GM12872 (cell line): ENCODE results near the gene TBC1D12.

Source experiments
- TF ChIP-seq, protein P1 (sequence below): IDR thresholded peaks from 3 replicates; pipeline ENCODE4 v1.5.1; 2011; ENCODE audit warnings: low read depth, mild to moderate bottlenecking, low read length, moderate library complexity; ENCODE audit not compliant: insufficient read depth

TBC1D12 gene

DNA sequence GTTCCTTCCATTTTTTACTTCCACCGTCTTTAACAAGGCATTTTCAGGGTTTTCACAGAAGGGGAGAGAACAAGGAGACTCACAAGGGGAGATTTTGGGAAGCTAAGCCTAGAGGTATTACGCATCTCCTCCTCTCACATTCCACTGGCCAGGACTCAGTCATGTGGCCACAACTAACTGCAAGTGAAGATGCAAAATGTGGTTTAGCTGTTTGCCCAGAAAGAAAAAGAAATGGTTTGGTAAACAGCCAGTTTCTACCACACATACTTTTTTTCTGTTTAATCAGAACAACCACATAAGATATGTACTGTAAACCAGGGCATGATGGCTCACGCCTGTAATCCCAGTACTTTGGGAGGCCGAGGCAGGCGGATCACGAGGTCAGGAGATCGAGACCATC is 121.8 kb downstream of the TBC1D12 start:
- TF ChIP-seq, protein P1, sequence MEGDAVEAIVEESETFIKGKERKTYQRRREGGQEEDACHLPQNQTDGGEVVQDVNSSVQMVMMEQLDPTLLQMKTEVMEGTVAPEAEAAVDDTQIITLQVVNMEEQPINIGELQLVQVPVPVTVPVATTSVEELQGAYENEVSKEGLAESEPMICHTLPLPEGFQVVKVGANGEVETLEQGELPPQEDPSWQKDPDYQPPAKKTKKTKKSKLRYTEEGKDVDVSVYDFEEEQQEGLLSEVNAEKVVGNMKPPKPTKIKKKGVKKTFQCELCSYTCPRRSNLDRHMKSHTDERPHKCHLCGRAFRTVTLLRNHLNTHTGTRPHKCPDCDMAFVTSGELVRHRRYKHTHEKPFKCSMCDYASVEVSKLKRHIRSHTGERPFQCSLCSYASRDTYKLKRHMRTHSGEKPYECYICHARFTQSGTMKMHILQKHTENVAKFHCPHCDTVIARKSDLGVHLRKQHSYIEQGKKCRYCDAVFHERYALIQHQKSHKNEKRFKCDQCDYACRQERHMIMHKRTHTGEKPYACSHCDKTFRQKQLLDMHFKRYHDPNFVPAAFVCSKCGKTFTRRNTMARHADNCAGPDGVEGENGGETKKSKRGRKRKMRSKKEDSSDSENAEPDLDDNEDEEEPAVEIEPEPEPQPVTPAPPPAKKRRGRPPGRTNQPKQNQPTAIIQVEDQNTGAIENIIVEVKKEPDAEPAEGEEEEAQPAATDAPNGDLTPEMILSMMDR, result no peak

DNA sequence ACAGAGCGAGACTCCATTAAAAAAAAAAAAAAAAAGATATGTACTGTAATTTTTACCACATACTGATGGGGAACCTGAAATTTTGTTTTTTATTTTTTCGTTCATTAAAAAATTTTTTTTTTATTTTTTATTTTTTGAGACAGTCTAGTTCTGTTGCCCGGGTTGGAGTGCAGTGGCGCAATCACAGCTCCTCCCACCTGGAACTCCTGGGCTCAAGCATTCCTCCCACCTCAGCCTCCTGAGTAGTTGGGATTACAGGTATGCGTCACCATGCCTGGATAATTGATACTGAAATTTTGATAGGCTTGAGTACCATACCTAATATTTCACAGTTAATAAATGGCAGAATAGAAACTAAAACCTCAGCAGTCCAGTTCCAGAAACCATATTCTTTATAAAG is 122.4 kb downstream of the TBC1D12 start:
- TF ChIP-seq, protein P1, result no peak

DNA sequence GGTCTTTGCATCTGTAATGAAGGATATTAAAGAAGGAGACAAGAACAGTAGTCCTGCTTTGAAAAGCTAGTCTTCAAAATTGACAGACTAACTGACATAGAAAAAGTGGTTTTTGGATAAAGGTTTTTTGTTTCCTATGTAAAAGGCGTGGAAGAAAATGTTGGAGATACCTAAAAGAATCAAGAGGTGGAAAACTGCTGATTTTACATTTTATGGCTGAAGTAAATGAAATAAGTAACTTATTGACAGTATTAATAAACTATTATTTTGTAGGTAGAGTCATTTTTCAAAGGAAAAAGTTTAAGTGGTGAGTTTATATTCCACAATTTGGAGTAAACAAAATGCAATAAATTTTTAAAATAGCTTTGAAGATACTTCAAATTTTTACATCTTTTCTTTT is 130.7 kb downstream of the TBC1D12 start:
- TF ChIP-seq, protein P1, result no peak

DNA sequence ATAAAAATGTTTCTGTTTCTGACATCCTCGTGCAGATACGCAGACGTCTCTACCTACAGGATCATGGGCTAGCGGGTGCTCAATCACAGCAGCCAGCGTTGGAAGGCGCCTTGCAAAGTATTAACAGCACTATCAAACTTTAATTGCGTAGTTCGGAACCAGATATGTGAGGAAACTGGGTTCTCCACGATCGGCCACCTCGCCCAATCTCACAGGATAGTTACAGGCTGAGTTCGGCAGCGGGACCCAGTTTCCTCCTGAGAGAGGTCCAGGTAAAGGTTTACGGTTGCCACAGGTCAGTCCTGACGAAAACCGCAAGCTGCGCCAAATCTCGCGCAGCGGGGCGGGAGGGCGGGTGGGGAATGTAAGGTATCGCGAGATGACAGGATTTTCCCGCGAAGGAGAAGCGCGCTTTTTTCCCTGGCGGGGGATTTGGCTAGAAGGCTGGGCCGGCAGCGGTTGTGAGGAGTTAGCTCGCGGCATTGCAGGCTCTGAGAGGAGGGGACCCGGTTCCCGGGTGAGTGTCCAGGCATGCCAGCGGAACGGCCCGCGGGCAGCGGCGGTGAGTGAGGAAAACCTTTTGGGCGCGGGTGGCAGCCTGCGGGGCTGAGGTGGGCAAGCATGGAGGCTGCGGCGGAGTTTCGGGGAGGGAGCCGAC is 143.2 kb downstream of the TBC1D12 start, which contains the start of gene HELLS:
Gene HELLS (plus strand): TSS at position 398 of the 658 bp plus-strand sequence. CDS start 134 bp downstream, at position 532.
- TF ChIP-seq, protein P1, result no peak

DNA sequence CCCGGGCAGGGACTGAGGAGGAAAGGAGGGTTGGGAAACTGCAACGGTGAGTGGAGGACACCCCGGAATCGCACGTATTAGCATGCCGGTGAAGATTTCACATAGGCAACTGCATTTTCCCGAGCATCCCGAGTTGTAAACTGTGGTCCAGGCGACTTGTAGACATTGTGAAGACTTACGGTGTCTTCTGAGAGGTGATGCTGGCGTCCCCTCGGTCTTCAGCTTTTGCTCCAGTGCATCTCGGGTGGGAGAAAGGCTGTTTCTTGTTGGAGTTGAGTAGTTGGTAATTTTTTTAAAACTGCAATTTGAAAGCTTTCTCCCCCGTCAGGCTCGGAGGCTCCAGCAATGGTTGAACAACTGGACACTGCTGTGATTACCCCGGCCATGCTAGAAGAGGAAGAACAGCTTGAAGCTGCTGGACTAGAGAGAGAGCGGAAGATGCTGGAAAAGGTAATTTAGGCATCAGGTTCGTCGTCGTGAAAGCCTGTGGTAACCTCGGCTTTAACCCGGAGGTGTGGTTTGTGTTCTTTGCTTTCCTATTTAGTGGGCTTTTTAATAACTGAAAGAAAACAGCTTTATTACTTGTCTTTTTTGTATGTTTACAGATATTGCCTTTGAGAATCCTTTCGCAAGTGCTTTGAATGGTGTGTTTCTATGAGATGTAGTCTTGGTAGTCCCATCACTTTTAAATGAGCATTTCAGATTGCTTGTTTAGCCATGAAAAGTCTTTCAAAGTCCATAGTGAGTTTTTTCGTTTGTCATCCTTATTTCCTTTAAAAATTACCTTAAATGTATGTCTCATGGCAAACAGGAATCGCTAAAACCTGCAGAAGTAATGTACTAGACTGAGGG is 143.9 kb downstream of the TBC1D12 start:
- TF ChIP-seq, protein P1, result no peak

GRCh38 chr10:94546901-94547185 is 144.5 kb downstream of the TBC1D12 start:
- TF ChIP-seq, protein P1, result no peak

- TF ChIP-seq, protein P1, result no peak
These were observed 146.9 kb downstream of the TBC1D12 start for GRCh38 chr10:94549221-94549620.
